HCT116 (cell line): ENCODE data around the gene TACC3.

Experiments used
- CEBPB ChIP-seq: IDR thresholded peaks from 2 replicates; pipeline ENCODE4 v1.6.1; 2012; ENCODE audit warnings: low read depth
- EGR1 ChIP-seq: IDR thresholded peaks from 2 replicates; pipeline ENCODE4 v1.6.1; 2012; ENCODE audit warnings: low read depth
- ELF1 ChIP-seq: IDR thresholded peaks from 2 replicates; pipeline ENCODE4 v1.6.1; 2012; ENCODE audit warnings: low read depth, borderline replicate concordance
- EZH2 ChIP-seq: fragments of 200-600 bp; sonication (generic); IDR thresholded peaks from 2 replicates; pipeline ENCODE4 v1.6.1; 2017; ENCODE audit warnings: antibody characterized with exemption, mixed run types
- EZH2phosphoT487 ChIP-seq: fragments of 200-600 bp; IDR thresholded peaks from 2 replicates; pipeline ENCODE4 v1.6.1; 2018; ENCODE audit warnings: antibody characterized with exemption, borderline replicate concordance
- JUND ChIP-seq: IDR thresholded peaks from 2 replicates; pipeline ENCODE4 v1.6.1; 2012
- POLR2A ChIP-seq: IDR thresholded peaks from 2 replicates; pipeline ENCODE4 v1.7.0; 2011; ENCODE audit warnings: borderline replicate concordance; ENCODE audit not compliant: insufficient read depth, insufficient read length; ENCODE audit errors: extremely low read depth
- POLR2AphosphoS5 ChIP-seq: IDR thresholded peaks from 2 replicates; pipeline ENCODE4 v1.6.1; 2011; ENCODE audit warnings: mild to moderate bottlenecking, low read depth, low read length, moderate library complexity
- SIN3A ChIP-seq: IDR thresholded peaks from 2 replicates; pipeline ENCODE4 v1.6.1; 2012; ENCODE audit warnings: low read depth
- YY1 ChIP-seq: IDR thresholded peaks from 2 replicates; pipeline ENCODE4 v1.6.1; 2011; ENCODE audit warnings: low read length, low read depth, moderate library complexity, mild to moderate bottlenecking; ENCODE audit not compliant: insufficient replicate concordance; ENCODE audit errors: extremely low read depth
- ZNF274 ChIP-seq: fragments of 200-500 bp; sonication (Bioruptor generic); IDR thresholded peaks from 2 replicates; pipeline ENCODE4 v1.6.1; 2014; ENCODE audit warnings: mild to moderate bottlenecking, low read depth, low read length, inconsistent platforms
- TF ChIP-seq, protein P1 (sequence below), 3 experiments: fragments of 200-600 bp in 1 of 3; sonication (generic) in 1 of 3; IDR thresholded peaks in 2 of 3; conservative IDR thresholded peaks in 1 of 3; 2 replicates each; pipeline ENCODE4 v1.5.1; 2012 to 2017; ENCODE audit warnings: low read depth in 2 of 3, low read length in 2 of 3, antibody characterized with exemption in 1 of 3, borderline replicate concordance in 1 of 3, control low read depth in 1 of 3, mild to moderate bottlenecking in 1 of 3, mixed read lengths in 1 of 3, mixed run types in 1 of 3, moderate library complexity in 1 of 3; ENCODE audit not compliant: insufficient read depth in 1 of 3

- TF ChIP-seq ZNF274 (no peak), EZH2 (no peak), CEBPB (no peak), JUND (no peak), YY1 (no peak), SIN3A (no peak), POLR2A (no peak), POLR2AphosphoS5 (no peak), ELF1 (no peak), EZH2phosphoT487 (no peak), EGR1 (no peak)
- TF ChIP-seq, protein P1, sequence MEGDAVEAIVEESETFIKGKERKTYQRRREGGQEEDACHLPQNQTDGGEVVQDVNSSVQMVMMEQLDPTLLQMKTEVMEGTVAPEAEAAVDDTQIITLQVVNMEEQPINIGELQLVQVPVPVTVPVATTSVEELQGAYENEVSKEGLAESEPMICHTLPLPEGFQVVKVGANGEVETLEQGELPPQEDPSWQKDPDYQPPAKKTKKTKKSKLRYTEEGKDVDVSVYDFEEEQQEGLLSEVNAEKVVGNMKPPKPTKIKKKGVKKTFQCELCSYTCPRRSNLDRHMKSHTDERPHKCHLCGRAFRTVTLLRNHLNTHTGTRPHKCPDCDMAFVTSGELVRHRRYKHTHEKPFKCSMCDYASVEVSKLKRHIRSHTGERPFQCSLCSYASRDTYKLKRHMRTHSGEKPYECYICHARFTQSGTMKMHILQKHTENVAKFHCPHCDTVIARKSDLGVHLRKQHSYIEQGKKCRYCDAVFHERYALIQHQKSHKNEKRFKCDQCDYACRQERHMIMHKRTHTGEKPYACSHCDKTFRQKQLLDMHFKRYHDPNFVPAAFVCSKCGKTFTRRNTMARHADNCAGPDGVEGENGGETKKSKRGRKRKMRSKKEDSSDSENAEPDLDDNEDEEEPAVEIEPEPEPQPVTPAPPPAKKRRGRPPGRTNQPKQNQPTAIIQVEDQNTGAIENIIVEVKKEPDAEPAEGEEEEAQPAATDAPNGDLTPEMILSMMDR (IDR thresholded peaks at IDR 0.05 in 2 of 3, conservative IDR thresholded peaks at IDR 0.05 in 1 of 3; ENCODE audit: borderline replicate concordance in 1 of 3, insufficient read depth in 1 of 3, low read depth in 2 of 3, low read length in 2 of 3) = no peak
Measured at GRCh38 chr4:1674682-1675081, 46.6 kb upstream of the TACC3 start.
